Lower leg skin (tissue), 3 donors: ENCODE data around the gene WDFY2.

Experiments
- CTCF ChIP-seq, 3 donors: fragments of 450-650 bp; IDR thresholded peaks; one replicate each; pipeline ENCODE4 v1.5.1; 2016; ENCODE audit warnings: antibody characterized with exemption in 3 of 3, mild to moderate bottlenecking in 3 of 3, moderate library complexity in 2 of 3
- POLR2A ChIP-seq, 2 donors: fragments of 450-650 bp; IDR thresholded peaks; one replicate each; pipeline ENCODE4 v1.6.1; 2016 to 2017; ENCODE audit warnings: antibody characterized with exemption in 2 of 2, mild to moderate bottlenecking in 1 of 2, moderate library complexity in 1 of 2

DNA sequence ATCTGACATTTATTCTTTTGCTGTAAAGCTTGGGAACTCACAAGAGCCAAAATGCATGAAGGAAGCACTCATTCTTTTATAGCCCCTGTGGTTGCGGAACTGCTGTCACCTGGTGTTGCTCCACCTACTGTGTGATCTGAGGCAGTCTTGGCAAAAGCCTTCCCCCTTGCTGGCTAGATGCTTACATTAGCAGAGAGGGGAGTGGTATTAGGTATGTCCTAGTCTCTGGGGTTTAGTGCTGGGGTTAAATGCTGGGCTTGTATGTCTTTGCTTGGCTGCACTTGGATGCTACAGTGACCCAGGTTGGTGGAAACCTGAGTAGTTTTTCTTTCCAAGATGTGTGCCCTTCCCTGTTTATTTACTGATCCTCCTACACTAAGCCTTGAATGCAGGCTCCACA lies 99.3 kb downstream of the WDFY2 start:
- no peak for TF ChIP-seq CTCF (IDR thresholded peaks at IDR 0.05)
- no peak for TF ChIP-seq POLR2A (IDR thresholded peaks at IDR 0.05)
